PC-9 (cell line): ENCODE data around the gene GULP1.

ENCODE experiments used
- EZH2 ChIP-seq: fragments of 200-600 bp; sonication (generic); IDR thresholded peaks from 2 replicates; pipeline ENCODE4 v1.8.0; 2017; ENCODE audit warnings: antibody characterized with exemption, low read depth
- TF ChIP-seq, protein P1 (sequence below): fragments of 200-600 bp; sonication (generic); conservative IDR thresholded peaks from 2 replicates; pipeline ENCODE4 v1.6.1; 2017; ENCODE audit warnings: mixed run types, antibody characterized with exemption, mild to moderate bottlenecking, moderate library complexity

- no peak for TF ChIP-seq EZH2
- TF ChIP-seq, protein P1, sequence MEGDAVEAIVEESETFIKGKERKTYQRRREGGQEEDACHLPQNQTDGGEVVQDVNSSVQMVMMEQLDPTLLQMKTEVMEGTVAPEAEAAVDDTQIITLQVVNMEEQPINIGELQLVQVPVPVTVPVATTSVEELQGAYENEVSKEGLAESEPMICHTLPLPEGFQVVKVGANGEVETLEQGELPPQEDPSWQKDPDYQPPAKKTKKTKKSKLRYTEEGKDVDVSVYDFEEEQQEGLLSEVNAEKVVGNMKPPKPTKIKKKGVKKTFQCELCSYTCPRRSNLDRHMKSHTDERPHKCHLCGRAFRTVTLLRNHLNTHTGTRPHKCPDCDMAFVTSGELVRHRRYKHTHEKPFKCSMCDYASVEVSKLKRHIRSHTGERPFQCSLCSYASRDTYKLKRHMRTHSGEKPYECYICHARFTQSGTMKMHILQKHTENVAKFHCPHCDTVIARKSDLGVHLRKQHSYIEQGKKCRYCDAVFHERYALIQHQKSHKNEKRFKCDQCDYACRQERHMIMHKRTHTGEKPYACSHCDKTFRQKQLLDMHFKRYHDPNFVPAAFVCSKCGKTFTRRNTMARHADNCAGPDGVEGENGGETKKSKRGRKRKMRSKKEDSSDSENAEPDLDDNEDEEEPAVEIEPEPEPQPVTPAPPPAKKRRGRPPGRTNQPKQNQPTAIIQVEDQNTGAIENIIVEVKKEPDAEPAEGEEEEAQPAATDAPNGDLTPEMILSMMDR: no peak
Measured at GRCh38 chr2:188319838-188320237, 28.2 kb downstream of the GULP1 start.
